ENCODE measurements around the gene ZNF804B.

ZNF804B gene

GRCh38 chr7:88842201-88842600 lies 82.7 kb downstream of the ZNF804B start:
- DNase-seq: no peak

- no peak for DNase-seq
Measured at GRCh38 chr7:88845091-88845490, 85.6 kb downstream of the ZNF804B start.

GRCh38 chr7:88851220-88851619 lies 91.7 kb downstream of the ZNF804B start:
- no peak for DNase-seq

- no peak for DNase-seq
Measured at GRCh38 chr7:88859288-88859687, 99.8 kb downstream of the ZNF804B start.

GRCh38 chr7:88866265-88866863 lies 106.9 kb downstream of the ZNF804B start:
- no peak for DNase-seq

- no peak for DNase-seq
Measured at GRCh38 chr7:88867158-88867557, 107.7 kb downstream of the ZNF804B start.

GRCh38 chr7:88868456-88868855 lies 109.0 kb downstream of the ZNF804B start:
- no peak for DNase-seq

GRCh38 chr7:88881136-88881535 lies 121.6 kb downstream of the ZNF804B start:
- DNase-seq: no peak

GRCh38 chr7:88885131-88885530 lies 125.6 kb downstream of the ZNF804B start:
- no peak for DNase-seq

- no peak for DNase-seq
Measured at GRCh38 chr7:88888684-88889083, 129.2 kb downstream of the ZNF804B start.

- DNase-seq: no peak
Measured at GRCh38 chr7:88910516-88910915, 151.0 kb downstream of the ZNF804B start.

GRCh38 chr7:88912852-88913251 lies 153.4 kb downstream of the ZNF804B start:
- no peak for DNase-seq

GRCh38 chr7:88915615-88916014 lies 156.1 kb downstream of the ZNF804B start:
- no peak for DNase-seq

- DNase-seq: no peak
Measured at GRCh38 chr7:88919478-88920131, 160.1 kb downstream of the ZNF804B start.

- no peak for DNase-seq
Measured at GRCh38 chr7:88922944-88923343, 163.4 kb downstream of the ZNF804B start.

- DNase-seq: no peak
Measured at GRCh38 chr7:88928276-88928675, 168.8 kb downstream of the ZNF804B start.

GRCh38 chr7:88929719-88930118 lies 170.2 kb downstream of the ZNF804B start:
- DNase-seq: no peak

- DNase-seq: no peak
Measured at GRCh38 chr7:88933285-88933684, 173.8 kb downstream of the ZNF804B start.

GRCh38 chr7:88942815-88943501 lies 183.5 kb downstream of the ZNF804B start:
- no peak for DNase-seq

GRCh38 chr7:88951826-88952225 lies 192.3 kb downstream of the ZNF804B start:
- DNase-seq: no peak

GRCh38 chr7:88964418-88964817 lies 204.9 kb downstream of the ZNF804B start:
- no peak for DNase-seq

GRCh38 chr7:88965371-88965770 lies 205.9 kb downstream of the ZNF804B start:
- DNase-seq: no peak

GRCh38 chr7:88967432-88967831 lies 207.9 kb downstream of the ZNF804B start:
- DNase-seq: no peak

GRCh38 chr7:88969167-88969566 lies 209.7 kb downstream of the ZNF804B start:
- no peak for DNase-seq

Measured in activated CD4-positive, alpha-beta T cell treated with anti-CD3 and anti-CD28 coated beads, Interleukin-2, amount 50 U/mL, for 1 hour (primary cell).